AG04450 (cell line): ENCODE results near the gene ZPLD1. TPM values are rescaled to one million over a fixed set of nuclear protein-coding genes. Genes with fewer than 3 reads are reported as not detected.

Source experiments
- CTCF ChIA-PET: fragments of 300-600, 350-600 bp; formaldehyde crosslinking; extraction: SDS; loops from one replicate; lab custom pipeline; 2022; ENCODE audit warnings: antibody characterized with exemption, inconsistent platforms; lab: Charles Lee
- POLR2A ChIA-PET: fragments of 350-600 bp; formaldehyde crosslinking; extraction: SDS; loops from one replicate; lab custom pipeline; 2021; ENCODE audit warnings: antibody characterized with exemption, inconsistent platforms; lab: Yijun Ruan, JAX
- DNase-seq: peaks from one replicate; pipeline ENCODE4 v3.0.0-alpha.2; 2011; ENCODE audit warnings: low read depth, low spot score
- H3K27ac ChIP-seq: one replicate; pipeline ENCODE4 v1.5.1; 2012; ENCODE audit warnings: low read depth, low read length, control low read depth
- H3K27me3 ChIP-seq: one replicate; pipeline ENCODE4 v1.6.0; 2012; ENCODE audit warnings: low read length; ENCODE audit not compliant: control insufficient read depth, insufficient read depth
- H3K4me3 ChIP-seq: 2 replicates; pipeline ENCODE4 v1.5.1; 2011; ENCODE audit warnings: mild to moderate bottlenecking, low read depth, low read length, control low read depth
- H3K9me3 ChIP-seq: 2 replicates; pipeline ENCODE4 v1.5.1; 2012; ENCODE audit warnings: low read length; ENCODE audit not compliant: control insufficient read depth, insufficient read depth
- polyA plus RNA-seq: library from polyadenylated mRNA; depleted of rRNA; stranded (reverse); fragments of >200 nt; gene quantifications from 2 replicates; pipeline ENCODE4 v1.2.3, GENCODE V29; 2011
- TF ChIP-seq, protein P1 (sequence below): IDR thresholded peaks from 2 replicates; pipeline ENCODE4 v1.5.1; 2011; ENCODE audit warnings: low read depth, low read length, control low read depth, inconsistent platforms

ZPLD1 gene
- polyA plus RNA-seq, 1 experiment: 0.02 TPM

GRCh38 chr3:102447272-102447671 lies 12.5 kb downstream of the ZPLD1 start:
- H3K9me3 ChIP-seq: no peaks in the 10 kb centered on the region
- H3K4me3 ChIP-seq: no peak overlapping the region
- CTCF ChIA-PET: no interaction called here
- DNase-seq: no peak
- no peaks in the 10 kb centered on the region for H3K27me3 ChIP-seq
- H3K27ac ChIP-seq: no peak overlapping the region
- TF ChIP-seq, protein P1, sequence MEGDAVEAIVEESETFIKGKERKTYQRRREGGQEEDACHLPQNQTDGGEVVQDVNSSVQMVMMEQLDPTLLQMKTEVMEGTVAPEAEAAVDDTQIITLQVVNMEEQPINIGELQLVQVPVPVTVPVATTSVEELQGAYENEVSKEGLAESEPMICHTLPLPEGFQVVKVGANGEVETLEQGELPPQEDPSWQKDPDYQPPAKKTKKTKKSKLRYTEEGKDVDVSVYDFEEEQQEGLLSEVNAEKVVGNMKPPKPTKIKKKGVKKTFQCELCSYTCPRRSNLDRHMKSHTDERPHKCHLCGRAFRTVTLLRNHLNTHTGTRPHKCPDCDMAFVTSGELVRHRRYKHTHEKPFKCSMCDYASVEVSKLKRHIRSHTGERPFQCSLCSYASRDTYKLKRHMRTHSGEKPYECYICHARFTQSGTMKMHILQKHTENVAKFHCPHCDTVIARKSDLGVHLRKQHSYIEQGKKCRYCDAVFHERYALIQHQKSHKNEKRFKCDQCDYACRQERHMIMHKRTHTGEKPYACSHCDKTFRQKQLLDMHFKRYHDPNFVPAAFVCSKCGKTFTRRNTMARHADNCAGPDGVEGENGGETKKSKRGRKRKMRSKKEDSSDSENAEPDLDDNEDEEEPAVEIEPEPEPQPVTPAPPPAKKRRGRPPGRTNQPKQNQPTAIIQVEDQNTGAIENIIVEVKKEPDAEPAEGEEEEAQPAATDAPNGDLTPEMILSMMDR: no peak
- POLR2A ChIA-PET: no interaction called here

DNA sequence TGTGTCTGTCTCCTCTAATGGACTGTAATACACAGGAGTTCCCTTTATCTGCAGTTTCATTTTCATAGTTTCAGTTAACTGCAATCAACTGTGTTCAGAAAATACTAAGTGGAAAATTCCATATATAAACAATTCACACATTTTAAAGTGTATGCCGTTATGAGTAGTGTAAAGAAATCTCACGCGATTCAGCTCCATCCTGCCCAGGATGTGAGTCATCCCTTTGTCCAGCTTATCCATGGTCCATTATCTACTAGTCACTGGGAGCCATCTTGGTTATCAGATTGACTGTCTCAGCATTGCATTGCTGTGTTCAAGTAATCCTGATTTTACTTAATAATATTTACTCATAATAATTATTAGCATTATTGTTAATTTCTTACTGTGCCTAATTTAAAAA lies 14.5 kb downstream of the ZPLD1 start:
- H3K27ac ChIP-seq: no peak overlapping the region
- DNase-seq: no peak
- TF ChIP-seq, protein P1: no peak
- no peaks in the 10 kb centered on the region for H3K27me3 ChIP-seq
- CTCF ChIA-PET: interaction anchor here (0.9 kb wide), 1 partner anchor 220 kb away, joined by 3 read pairs; no protein-coding TSS in a partner anchor
- no peaks in the 10 kb centered on the region for H3K9me3 ChIP-seq
- H3K4me3 ChIP-seq: no peak overlapping the region
- POLR2A ChIA-PET: no interaction called here

GRCh38 chr3:102449930-102450329 lies 15.1 kb downstream of the ZPLD1 start:
- TF ChIP-seq, protein P1: no peak
- CTCF ChIA-PET: no interaction called here
- Histone ChIP-seq H3K4me3 (no peak overlapping the region), H3K27me3 (no peaks in the 10 kb centered on the region), H3K9me3 (no peaks in the 10 kb centered on the region), H3K27ac (no peak overlapping the region)
- POLR2A ChIA-PET: no interaction called here
- no peak for DNase-seq

GRCh38 chr3:102450976-102451375 lies 16.2 kb downstream of the ZPLD1 start:
- DNase-seq: no peak
- TF ChIP-seq, protein P1: no peak
- H3K9me3 ChIP-seq: no peaks in the 10 kb centered on the region
- no peak overlapping the region for H3K27ac ChIP-seq
- CTCF ChIA-PET: no interaction called here
- no peaks in the 10 kb centered on the region for H3K27me3 ChIP-seq
- POLR2A ChIA-PET: no interaction called here
- no peak overlapping the region for H3K4me3 ChIP-seq

- ChIA-PET POLR2A (no interaction called here), CTCF (no interaction called here)
- TF ChIP-seq, protein P1: no peak
- Histone ChIP-seq H3K4me3 (no peak overlapping the region), H3K27ac (no peak overlapping the region), H3K27me3 (no peaks in the 10 kb centered on the region), H3K9me3 (no peaks in the 10 kb centered on the region)
- DNase-seq: no peak
Observed at GRCh38 chr3:102451543-102451942, 16.7 kb downstream of the ZPLD1 start.
